Tibial nerve (tissue), 4 donors: ENCODE results near the gene UBFD1. TPM values are rescaled to one million over a fixed set of nuclear protein-coding genes. Genes with fewer than 3 reads are reported as not detected.

Experiments used
- DNase-seq, 2 donors: peaks; one replicate each; pipeline ENCODE4 v3.0.0-alpha.2; 2019; ENCODE audit warnings: low spot score in 2 of 2
- H3K27ac ChIP-seq, 4 donors: fragments of 200-600 bp; sonication (generic) in 3 of 4; one replicate each; pipeline ENCODE4 v1.5.1; 2017 to 2019; ENCODE audit warnings: mild to moderate bottlenecking in 1 of 4
- H3K27me3 ChIP-seq, 2 donors: fragments of 200-600 bp; sonication (generic) in 1 of 2; one replicate each; pipeline versions ENCODE4 v1.5.1 to v1.6.0; 2017 to 2019
- H3K36me3 ChIP-seq, 3 donors: fragments of 200-600 bp; sonication (generic); one replicate each; pipeline ENCODE4 v1.5.1; 2018 to 2019
- H3K4me1 ChIP-seq, 4 donors: fragments of 200-600 bp; sonication (generic) in 3 of 4; one replicate each; pipeline ENCODE4 v1.5.1; 2017 to 2019
- H3K4me3 ChIP-seq, 4 donors: fragments of 200-600 bp; sonication (generic) in 3 of 4; one replicate each; pipeline ENCODE4 v1.5.1; 2017 to 2019; ENCODE audit warnings: mild to moderate bottlenecking in 1 of 4, moderate library complexity in 1 of 4
- H3K9me3 ChIP-seq, 4 donors: fragments of 200-600 bp; sonication (generic) in 3 of 4; one replicate each; pipeline ENCODE4 v1.5.1; 2017 to 2019
- EP300 ChIP-seq, 2 donors: sonication (generic); formaldehyde crosslinking; IDR thresholded peaks; one replicate each; pipeline ENCODE4 v1.6.1; 2017; ENCODE audit warnings: antibody characterized with exemption in 2 of 2, mild to moderate bottlenecking in 1 of 2
- POLR2A ChIP-seq, 2 donors: fragments of 450-650 bp; IDR thresholded peaks; one replicate each; pipeline ENCODE4 v1.6.1; 2017; ENCODE audit warnings: antibody characterized with exemption in 2 of 2, mild to moderate bottlenecking in 2 of 2, moderate library complexity in 2 of 2
- WGBS, 2 donors: methylation state at CpG; one replicate each; pipeline ENCODE4 v1.1.5; 2018; 5-methylcytosine and 5-hydroxymethylcytosine counted together
- total RNA-seq, 4 donors: library from RNA; depleted of rRNA; stranded (reverse); fragments of >200 nt; gene quantifications; one replicate each; pipeline ENCODE4 v1.1.0, GENCODE V29; 2016
- TF ChIP-seq, protein P1 (sequence below), 5 experiments: fragments of 200-600 bp in 3 of 5; fragments of 450-650 bp in 2 of 5; sonication (generic) in 3 of 5; IDR thresholded peaks; one replicate each; pipeline ENCODE4 v1.5.1; 2016 to 2019; ENCODE audit warnings: antibody characterized with exemption in 5 of 5, mild to moderate bottlenecking in 3 of 5, moderate library complexity in 2 of 5

Gene UBFD1
- total RNA-seq, 4 donors from 2014 or later = 70.5 to 110 (median 76.5) TPM

DNA sequence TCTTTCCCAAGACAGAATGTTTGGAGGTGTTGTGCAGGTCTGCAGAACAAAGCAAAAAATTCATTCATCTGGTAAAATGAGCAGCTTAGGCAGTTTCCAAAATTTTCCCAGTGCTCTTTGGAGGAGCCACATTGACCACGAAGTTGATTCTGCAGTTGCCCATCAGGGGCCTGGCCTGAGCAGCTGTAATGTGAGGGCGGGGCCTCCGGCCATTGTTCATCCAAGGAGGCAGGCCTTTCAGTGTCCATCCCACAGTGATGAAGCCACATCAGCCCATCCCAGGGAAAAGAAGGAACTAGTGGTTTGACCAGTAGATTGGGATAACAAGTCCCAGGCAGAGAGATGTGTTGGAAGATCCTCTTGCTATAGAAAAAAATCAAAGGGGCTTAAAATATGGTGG lies 10.1 kb downstream of the UBFD1 start:
- Histone ChIP-seq H3K27ac (no peak overlapping the region), H3K4me3 (no peak overlapping the region), H3K4me1 (peaks cover 0 to 3% (median 0%) of the 10 kb centered on the region in 4 donors), H3K9me3 (no peaks in the 10 kb centered on the region), H3K27me3 (no peaks in the 10 kb centered on the region), H3K36me3 (peaks cover 0 to 100% (median 34%) of the 10 kb centered on the region in 3 donors)
- TF ChIP-seq, protein P1, sequence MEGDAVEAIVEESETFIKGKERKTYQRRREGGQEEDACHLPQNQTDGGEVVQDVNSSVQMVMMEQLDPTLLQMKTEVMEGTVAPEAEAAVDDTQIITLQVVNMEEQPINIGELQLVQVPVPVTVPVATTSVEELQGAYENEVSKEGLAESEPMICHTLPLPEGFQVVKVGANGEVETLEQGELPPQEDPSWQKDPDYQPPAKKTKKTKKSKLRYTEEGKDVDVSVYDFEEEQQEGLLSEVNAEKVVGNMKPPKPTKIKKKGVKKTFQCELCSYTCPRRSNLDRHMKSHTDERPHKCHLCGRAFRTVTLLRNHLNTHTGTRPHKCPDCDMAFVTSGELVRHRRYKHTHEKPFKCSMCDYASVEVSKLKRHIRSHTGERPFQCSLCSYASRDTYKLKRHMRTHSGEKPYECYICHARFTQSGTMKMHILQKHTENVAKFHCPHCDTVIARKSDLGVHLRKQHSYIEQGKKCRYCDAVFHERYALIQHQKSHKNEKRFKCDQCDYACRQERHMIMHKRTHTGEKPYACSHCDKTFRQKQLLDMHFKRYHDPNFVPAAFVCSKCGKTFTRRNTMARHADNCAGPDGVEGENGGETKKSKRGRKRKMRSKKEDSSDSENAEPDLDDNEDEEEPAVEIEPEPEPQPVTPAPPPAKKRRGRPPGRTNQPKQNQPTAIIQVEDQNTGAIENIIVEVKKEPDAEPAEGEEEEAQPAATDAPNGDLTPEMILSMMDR (IDR thresholded peaks at IDR 0.05) = no peak
- TF ChIP-seq POLR2A (IDR thresholded peaks at IDR 0.05) (no peak), EP300 (IDR thresholded peaks at IDR 0.05) (no peak)
- no peak for DNase-seq
- 93 to 94% methylated on average over 3 of the region's 3 CpGs for WGBS, 2 donors

DNA sequence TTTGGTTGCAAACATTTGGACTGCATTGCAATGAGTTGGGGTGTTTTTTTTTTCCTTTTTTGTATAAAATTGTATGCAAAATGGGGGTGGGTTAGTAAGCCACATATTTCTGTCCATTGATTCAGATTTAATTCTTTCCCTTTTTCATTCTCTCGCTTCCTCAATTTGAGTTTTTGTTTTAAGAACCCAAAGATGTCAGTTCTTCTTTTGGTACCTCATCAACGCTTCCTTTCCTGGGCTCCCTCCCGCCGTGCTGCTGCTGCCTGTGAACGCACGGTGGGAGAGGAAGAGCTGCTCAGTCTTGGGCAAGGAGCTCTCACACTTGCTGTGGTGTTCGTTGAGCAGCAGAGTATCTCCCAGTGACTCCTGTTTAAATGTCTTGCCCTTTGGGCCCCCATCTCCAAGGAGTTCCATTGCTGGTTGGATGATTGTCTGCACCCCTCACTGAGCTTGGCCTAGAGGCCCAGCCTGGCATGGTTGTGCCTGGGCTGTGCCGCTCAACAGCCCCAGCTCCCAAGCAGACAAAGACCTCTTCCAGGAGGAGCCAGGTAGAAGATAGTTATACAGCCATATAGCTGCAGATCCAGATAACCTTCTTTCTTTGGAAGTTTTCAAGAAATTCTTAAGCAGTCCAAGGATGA lies 13.6 kb downstream of the UBFD1 start:
- Histone ChIP-seq H3K4me3 (no peak overlapping the region), H3K4me1 (no peaks in the 10 kb centered on the region), H3K36me3 (peaks cover 0 to 98% (median 17%) of the 10 kb centered on the region in 3 donors), H3K9me3 (no peaks in the 10 kb centered on the region), H3K27ac (no peak overlapping the region), H3K27me3 (no peaks in the 10 kb centered on the region)
- 77 to 86% methylated on average over 8 of the region's 8 CpGs for WGBS, 2 donors
- no peak for DNase-seq
- no peak for TF ChIP-seq EP300 (IDR thresholded peaks at IDR 0.05)
- TF ChIP-seq, protein P1 (IDR thresholded peaks at IDR 0.05) = no peak
- no peak for TF ChIP-seq POLR2A (IDR thresholded peaks at IDR 0.05)

DNA sequence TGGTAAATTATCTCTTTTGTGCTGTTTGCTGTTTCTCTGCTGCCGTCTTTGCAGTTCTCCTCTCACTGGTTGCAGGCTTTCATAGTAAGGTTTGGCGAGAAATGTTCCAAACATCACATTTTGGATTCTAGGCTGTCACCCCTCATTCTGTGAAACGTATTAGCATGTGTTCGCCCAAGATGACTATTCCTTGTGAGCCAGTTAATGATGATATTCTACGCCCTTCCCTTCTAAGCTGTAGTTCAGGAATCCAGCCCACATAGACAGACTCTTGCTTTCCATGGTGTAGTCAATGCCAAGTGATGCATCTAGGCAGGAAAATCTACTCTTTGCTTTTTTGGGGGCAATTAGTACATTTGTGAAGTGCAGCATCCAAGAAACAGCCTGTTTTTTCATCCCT lies 14.4 kb downstream of the UBFD1 start:
- no peak overlapping the region for H3K4me3 ChIP-seq
- TF ChIP-seq, protein P1 (IDR thresholded peaks at IDR 0.05) = no peak
- no peak for TF ChIP-seq POLR2A (IDR thresholded peaks at IDR 0.05)
- TF ChIP-seq EP300 (IDR thresholded peaks at IDR 0.05) = no peak
- H3K9me3 ChIP-seq = no peaks in the 10 kb centered on the region
- no peak for DNase-seq
- peaks cover 0 to 91% (median 14%) of the 10 kb centered on the region in 3 donors for H3K36me3 ChIP-seq
- no peaks in the 10 kb centered on the region for H3K4me1 ChIP-seq
- WGBS, 2 donors = 88 to 93% methylated on average over 5 of the region's 5 CpGs
- no peaks in the 10 kb centered on the region for H3K27me3 ChIP-seq
- no peak overlapping the region for H3K27ac ChIP-seq

DNA sequence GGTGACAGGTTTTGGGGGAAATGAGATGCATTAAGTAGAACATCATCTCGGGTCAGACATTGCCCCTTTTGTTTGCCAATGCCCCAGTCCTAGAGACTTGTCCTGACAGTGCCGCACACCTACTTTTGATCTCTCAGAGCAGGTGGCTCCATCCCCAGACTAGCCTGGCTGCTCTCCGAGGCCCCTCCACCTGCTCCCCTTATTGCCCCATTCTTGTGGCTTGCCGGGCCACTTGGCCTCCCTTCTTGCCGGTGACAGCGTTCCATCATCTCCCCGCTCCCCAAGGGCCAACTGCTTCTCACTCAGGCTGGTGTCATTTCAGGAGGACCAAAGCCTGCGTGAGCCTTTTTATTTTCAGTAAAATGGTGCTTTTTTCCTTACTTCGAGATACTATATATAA lies 14.9 kb downstream of the UBFD1 start:
- Histone ChIP-seq H3K36me3 (peaks cover 0 to 86% (median 9%) of the 10 kb centered on the region in 3 donors), H3K4me3 (no peak overlapping the region), H3K4me1 (peaks cover 0 to under 1% (median 0%) of the 10 kb centered on the region in 4 donors), H3K9me3 (no peaks in the 10 kb centered on the region), H3K27ac (no peak overlapping the region), H3K27me3 (no peaks in the 10 kb centered on the region)
- 91% methylated on average over 9 of the region's 9 CpGs for WGBS, 2 donors
- TF ChIP-seq POLR2A (IDR thresholded peaks at IDR 0.05) (no peak), EP300 (IDR thresholded peaks at IDR 0.05) (no peak)
- TF ChIP-seq, protein P1 (IDR thresholded peaks at IDR 0.05) = no peak
- no peak for DNase-seq

DNA sequence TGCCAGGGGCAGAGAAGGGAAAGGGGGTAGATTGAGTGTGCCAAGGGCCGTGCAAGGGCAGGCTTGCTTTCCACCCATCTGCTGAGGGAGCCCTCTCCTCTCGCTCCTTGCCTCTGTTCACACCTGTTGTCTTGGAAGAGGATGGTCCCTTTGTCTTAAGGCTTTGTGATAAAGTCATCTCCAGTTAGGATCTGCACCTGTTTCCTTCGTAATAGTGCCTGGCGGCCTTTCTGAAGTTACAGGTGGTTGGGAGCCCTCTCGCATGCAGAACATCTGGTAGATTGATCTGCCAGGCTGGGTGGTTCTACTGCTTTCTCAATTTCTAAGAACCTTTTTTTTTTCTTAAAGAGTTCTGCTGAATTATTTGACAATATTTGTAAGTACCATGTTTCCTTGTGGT lies 16.3 kb downstream of the UBFD1 start:
- DNase-seq = no peak
- WGBS, 2 donors = 88 to 94% methylated on average over 5 of the region's 5 CpGs
- H3K4me3 ChIP-seq = no peak overlapping the region

More for the DNA sequence above, 16.3 kb downstream of the UBFD1 start:
- Histone ChIP-seq H3K27ac (no peak overlapping the region), H3K36me3 (peaks cover 0 to 81% (median 8%) of the 10 kb centered on the region in 3 donors), H3K4me1 (peaks cover 0 to 15% (median 0%) of the 10 kb centered on the region in 4 donors), H3K9me3 (no peaks in the 10 kb centered on the region), H3K27me3 (no peaks in the 10 kb centered on the region)
- TF ChIP-seq EP300 (IDR thresholded peaks at IDR 0.05) (no peak), POLR2A (IDR thresholded peaks at IDR 0.05) (no peak)
- TF ChIP-seq, protein P1 (IDR thresholded peaks at IDR 0.05) = no peak
